ENCODE results near the gene MIEN1. TPM values are rescaled to one million over a fixed set of nuclear protein-coding genes. Genes with fewer than 3 reads are reported as not detected.

The MIEN1 gene
- total and polyA plus RNA-seq, 8 donors = 9.3 to 312 (median 114) TPM

DNA sequence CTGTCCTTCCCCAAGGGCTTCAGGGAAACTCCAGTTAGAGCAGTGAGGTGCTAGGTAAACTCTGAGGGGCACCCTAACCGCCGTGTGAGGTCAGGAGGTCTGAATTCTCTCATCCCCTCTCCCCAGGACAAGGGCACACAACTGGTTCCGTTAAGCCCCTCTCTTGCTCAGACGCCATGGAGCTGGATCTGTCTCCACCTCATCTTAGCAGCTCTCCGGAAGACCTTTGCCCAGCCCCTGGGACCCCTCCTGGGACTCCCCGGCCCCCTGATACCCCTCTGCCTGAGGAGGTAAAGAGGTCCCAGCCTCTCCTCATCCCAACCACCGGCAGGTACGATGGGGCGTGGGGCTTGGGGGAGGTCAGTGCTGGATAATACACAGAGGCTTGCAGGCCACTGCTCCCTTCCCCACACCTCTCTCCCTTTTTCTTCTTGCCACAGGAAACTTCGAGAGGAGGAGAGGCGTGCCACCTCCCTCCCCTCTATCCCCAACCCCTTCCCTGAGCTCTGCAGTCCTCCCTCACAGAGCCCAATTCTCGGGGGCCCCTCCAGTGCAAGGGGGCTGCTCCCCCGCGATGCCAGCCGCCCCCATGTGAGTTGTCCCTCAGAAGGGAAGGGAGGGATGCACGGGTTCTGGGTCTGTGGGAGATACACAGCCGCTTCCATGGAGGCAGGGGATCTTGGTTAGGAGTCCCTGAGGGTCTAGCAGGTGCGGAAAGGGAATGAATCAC, 12.0 kb upstream of the MIEN1 start:
- intact Hi-C loops (cut with DNase I; ENCODE audit: low total_unique reads) = no loop called here
- H3K27me3 ChIP-seq = peaks cover 0 to 71% (median 43%) of the 10 kb centered on the region in 3 donors
- peaks cover 17 to 50% (median 48%) of the 10 kb centered on the region in 4 donors for H3K36me3 ChIP-seq
- no peak for DNase-seq
- H3K9me3 ChIP-seq = no peaks in the 10 kb centered on the region
- H3K27ac ChIP-seq = no peak overlapping the region
- 70 to 86% (median 82%) methylated on average over 14 to 18 of the region's 18 CpGs for WGBS, 5 donors
- H3K4me1 ChIP-seq = peaks cover 25 to 56% (median 42%) of the 10 kb centered on the region in 4 donors
- H3K4me3 ChIP-seq = no peak overlapping the region
- TF ChIP-seq POLR2AphosphoS5 (IDR thresholded peaks at IDR 0.05) = no peak
- TF ChIP-seq EP300 (IDR thresholded peaks at IDR 0.05) = no peak
- no peak for TF ChIP-seq POLR2A (IDR thresholded peaks at IDR 0.05)

DNA sequence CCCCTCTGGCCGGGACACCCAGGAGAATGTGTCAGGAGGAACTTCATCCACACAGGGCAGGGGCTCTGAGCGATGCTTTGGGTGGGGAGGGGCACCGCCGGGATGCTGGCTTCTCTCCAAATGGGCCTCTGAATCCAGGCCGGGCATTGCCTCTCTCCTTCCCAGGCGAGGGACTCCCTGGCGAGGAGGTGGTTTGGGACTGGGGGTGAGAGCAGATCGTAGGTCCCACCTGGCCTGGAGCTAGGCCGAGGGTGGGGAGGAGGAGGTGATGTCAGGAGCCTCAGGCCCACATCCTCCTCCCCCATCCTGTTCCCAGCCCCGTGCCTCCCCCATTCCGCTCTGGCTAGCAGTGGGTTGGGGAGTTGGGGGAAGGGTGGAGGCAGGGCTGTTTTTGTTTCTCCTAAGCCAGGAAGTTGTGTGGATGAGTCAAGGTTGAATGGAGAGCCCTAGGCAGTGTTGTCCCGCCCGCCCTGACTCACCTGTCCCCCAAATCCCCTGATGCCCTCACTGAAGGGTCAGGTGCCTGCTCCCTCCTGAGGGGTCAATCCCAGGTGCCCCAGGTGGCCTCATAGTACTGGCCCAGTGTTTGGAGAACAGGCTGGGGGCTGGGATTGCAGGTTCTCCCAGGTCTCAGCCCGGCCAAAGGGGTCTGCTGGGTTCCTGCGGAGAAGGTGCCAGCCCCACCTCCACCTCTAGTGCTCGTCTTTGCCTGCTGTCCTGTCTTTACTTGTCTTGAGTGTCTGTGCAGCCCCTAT, 10.2 kb upstream of the MIEN1 start:
- Histone ChIP-seq H3K4me1 (peaks cover 33 to 64% (median 55%) of the 10 kb centered on the region in 4 donors), H3K4me3 (peak overlapping the region; percentile 42 to 62 (median 50)), H3K27me3 (peaks cover 0 to 84% (median 44%) of the 10 kb centered on the region in 3 donors), H3K9me3 (no peaks in the 10 kb centered on the region), H3K27ac (peak overlapping the region; percentile 84 to 93 (median 88)), H3K36me3 (peaks cover 17 to 32% (median 31%) of the 10 kb centered on the region in 4 donors)
- WGBS, 5 donors = 24 to 40% (median 28%) methylated on average over 10 to 16 of the region's 16 CpGs
- DNase-seq = peak in 1 of 2 donors; percentile 88
- TF ChIP-seq POLR2AphosphoS5 (IDR thresholded peaks at IDR 0.05) (no peak), CTCF (IDR thresholded peaks at IDR 0.05) (no peak), EP300 (IDR thresholded peaks at IDR 0.05) (no peak), POLR2A (IDR thresholded peaks at IDR 0.05) (no peak)
- intact Hi-C loops (cut with DNase I; ENCODE audit: low total_unique reads) = no loop called here

GRCh38 chr17:39739885-39740356, 9.6 kb upstream of the MIEN1 start:
- H3K9me3 ChIP-seq = no peaks in the 10 kb centered on the region
- WGBS, 5 donors = 14 to 28% (median 20%) methylated on average over 9 of the region's 9 CpGs
- peak overlapping the region; percentile 42 to 62 (median 50) for H3K4me3 ChIP-seq
- TF ChIP-seq CTCF (IDR thresholded peaks at IDR 0.05) (no peak), POLR2A (IDR thresholded peaks at IDR 0.05) (no peak), EP300 (IDR thresholded peaks at IDR 0.05) (no peak), POLR2AphosphoS5 (IDR thresholded peaks at IDR 0.05) (no peak)
- intact Hi-C loops (cut with DNase I; ENCODE audit: low total_unique reads) = no loop called here
- H3K27me3 ChIP-seq = peaks cover 0 to 84% (median 44%) of the 10 kb centered on the region in 3 donors
- H3K4me1 ChIP-seq = peaks cover 33 to 64% (median 55%) of the 10 kb centered on the region in 4 donors
- H3K27ac ChIP-seq = peak overlapping the region; percentile 84 to 93 (median 88)
- DNase-seq = peak in 1 of 2 donors; percentile 77
- H3K36me3 ChIP-seq = peaks cover 13 to 26% (median 25%) of the 10 kb centered on the region in 4 donors

- H3K4me3 ChIP-seq = peak overlapping the region; percentile 42 to 62 (median 50)
- peaks cover 33 to 64% (median 55%) of the 10 kb centered on the region in 4 donors for H3K4me1 ChIP-seq
- H3K27ac ChIP-seq = peak overlapping the region; percentile 84 to 93 (median 88)
- peak; percentile 89 to 91 for DNase-seq
- WGBS, 5 donors = 4 to 18% (median 14%) methylated on average over 27 to 32 of the region's 32 CpGs
- TF ChIP-seq POLR2A (IDR thresholded peaks at IDR 0.05) = no peak
- no peak for TF ChIP-seq EP300 (IDR thresholded peaks at IDR 0.05)
- peak in 2 of 3 donors; percentile 50 to 65 for TF ChIP-seq POLR2AphosphoS5 (IDR thresholded peaks at IDR 0.05)
- H3K9me3 ChIP-seq = no peaks in the 10 kb centered on the region
- intact Hi-C loops (cut with DNase I; ENCODE audit: low total_unique reads) = no loop called here
- H3K36me3 ChIP-seq = peaks cover 6 to 19% (median 18%) of the 10 kb centered on the region in 4 donors
- peaks cover 0 to 80% (median 44%) of the 10 kb centered on the region in 3 donors for H3K27me3 ChIP-seq
These were observed 8.9 kb upstream of the MIEN1 start for GRCh38 chr17:39738983-39739884.

Data from stomach (tissue), 9 donors.